OCI-LY3 (cell line): ENCODE data around the gene PLCB1.

Experiments
- CTCF ChIP-seq: fragments of 200-600, 300-600 bp; sonication (generic); IDR thresholded peaks from 2 replicates; pipeline ENCODE4 v1.5.1; 2014; ENCODE audit warnings: antibody characterized with exemption, low read length, low read depth
- EZH2phosphoT487 ChIP-seq: fragments of 200-600 bp; shearing (Covaris generic); IDR thresholded peaks from 2 replicates; pipeline ENCODE4 v1.6.1; 2018; ENCODE audit warnings: antibody characterized with exemption, mixed run types, low read depth

GRCh38 chr20:8370774-8371173 is 238.7 kb downstream of the PLCB1 start:
- TF ChIP-seq CTCF (no peak), EZH2phosphoT487 (no peak)
